HG02798 (cell line): ENCODE measurements around the gene CUL5.

Source experiments
- ATAC-seq: cut with Tn5 transposase; IDR thresholded peaks from one replicate; pipeline ENCODE4 v1.9.1; 2021; ENCODE audit warnings: mild to moderate bottlenecking; ENCODE audit not compliant: unreplicated experiment, poor library complexity

Gene CUL5

DNA sequence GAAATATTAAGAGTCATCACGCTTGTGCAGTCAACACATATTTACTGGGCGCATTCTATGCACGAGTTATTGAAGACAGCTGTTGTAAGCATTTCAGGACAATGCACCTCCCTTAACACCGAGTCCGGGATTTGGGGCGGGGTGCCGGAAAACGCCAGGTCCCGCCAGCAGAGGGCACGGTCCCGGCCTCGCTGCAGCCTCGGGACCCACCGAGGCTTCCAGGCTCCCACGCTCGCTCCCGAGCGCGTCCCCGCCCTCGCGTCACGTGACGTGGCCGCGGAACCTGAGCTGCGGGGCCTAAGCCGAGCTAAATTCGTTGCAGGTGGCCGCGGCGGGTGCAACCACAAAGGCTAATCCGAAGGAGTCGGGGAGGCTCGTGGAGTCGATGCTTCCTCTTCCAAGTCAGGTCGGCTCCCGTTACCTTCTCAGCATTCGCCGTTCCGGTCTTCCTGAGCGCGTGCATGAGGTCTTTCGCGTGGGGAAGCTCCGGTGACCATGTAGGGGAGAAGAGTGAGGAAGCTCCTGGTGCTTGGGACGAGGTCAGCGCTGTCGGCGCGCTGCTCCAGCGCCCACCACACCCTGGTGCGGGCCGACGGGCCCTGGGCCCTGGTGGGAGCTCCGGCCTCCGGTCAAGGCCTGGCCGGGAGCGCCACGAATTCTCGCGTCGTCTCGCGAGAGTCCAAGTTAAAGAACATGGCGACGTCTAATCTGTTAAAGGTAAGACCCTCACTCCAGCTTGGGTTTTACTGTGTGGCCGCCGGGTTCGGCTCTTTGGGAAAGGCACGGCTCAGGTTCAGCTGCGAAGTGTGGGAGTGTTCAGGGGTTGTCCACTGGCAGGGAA lies at the start of gene CUL5:
Gene CUL5, plus strand, starts transcription at position 243 of the 841 bp plus-strand sequence. Its CDS starts 451 bp downstream, at position 694.
- peak; percentile 91 for ATAC-seq

- no peak for ATAC-seq
Observed at GRCh38 chr11:107961480-107961879, 47.2 kb upstream of the CUL5 start.

DNA sequence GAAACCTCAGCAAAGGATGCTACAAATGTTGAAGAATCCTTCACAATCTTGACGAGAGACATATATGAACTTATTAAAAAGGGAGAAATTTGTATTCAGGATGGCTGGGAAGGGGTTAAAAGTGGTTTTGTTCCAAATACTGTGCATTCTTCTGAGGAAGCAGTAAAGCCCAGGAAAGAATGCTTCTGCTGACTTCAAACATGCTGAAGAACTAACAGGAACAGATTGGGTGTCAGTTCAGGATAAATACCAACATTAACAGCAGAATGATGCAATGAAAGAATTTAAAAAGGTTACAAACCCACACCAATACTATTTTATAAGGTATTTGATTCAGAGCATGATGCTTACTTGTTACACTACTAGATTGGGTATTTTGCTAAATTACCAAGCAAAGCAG lies 46.5 kb upstream of the CUL5 start:
- ATAC-seq: no peak

DNA sequence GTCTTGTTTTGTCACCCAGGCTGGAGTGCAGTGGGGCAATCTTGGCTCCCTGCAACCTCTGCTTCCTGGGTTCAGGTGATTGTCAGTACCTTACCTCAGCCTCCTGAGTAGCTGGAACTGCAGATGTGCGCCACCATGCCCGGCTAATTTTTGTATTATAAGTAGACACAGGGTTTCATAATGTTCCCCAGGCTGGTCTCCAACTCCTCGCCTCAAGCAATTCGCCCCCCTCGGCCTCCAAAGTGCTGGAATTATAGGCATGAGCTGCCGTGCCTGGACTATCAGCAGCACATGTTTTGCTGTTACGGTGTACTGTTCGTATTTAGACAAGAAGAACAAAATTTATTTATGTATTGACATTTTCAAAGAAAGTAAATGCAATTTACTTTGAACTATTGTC lies 45.6 kb upstream of the CUL5 start:
- ATAC-seq: no peak

DNA sequence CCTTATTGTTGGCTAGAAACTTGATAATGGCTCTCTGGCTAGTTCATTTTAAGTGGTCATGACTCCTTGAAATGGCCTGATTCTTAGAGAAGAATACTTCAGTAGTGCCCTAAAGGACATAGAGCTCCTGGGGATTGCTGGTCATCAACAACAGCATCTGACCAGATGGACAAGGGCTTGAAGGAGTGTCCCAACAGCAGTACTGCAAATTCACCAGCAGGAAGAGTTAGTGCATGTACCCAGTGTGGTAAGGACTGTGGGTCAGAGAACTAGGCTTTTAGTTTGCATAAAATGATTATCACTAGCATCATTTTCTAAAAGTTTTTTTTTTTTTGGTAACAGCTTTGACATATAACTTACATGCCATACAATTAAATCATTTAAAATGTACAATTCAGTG lies 39.5 kb upstream of the CUL5 start:
- no peak for ATAC-seq

GRCh38 chr11:107970049-107970448 lies 38.6 kb upstream of the CUL5 start:
- ATAC-seq: no peak

DNA sequence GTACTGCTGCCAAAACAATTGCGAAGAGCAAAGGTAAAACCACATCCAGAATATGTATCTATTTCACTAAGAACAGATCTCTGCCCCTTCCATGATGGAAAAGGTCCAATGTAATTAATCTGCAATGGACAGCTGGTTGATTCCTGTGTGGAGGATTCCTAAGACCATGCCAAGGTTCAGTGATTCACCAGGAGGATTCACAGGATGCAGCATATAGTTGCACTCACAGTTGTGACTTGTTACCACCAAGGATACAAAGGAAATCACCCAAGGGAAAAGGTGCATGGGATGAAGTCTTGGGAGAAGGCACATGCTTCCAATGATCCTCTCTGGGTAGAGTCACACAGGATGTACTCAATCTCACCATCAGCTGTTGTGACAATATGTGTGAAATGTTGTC lies 35.1 kb upstream of the CUL5 start:
- ATAC-seq: no peak

- ATAC-seq: peak; percentile 52
Observed at GRCh38 chr11:107988397-107989158, 20.1 kb upstream of the CUL5 start.

GRCh38 chr11:107991868-107992414 lies 16.8 kb upstream of the CUL5 start:
- no peak for ATAC-seq

DNA sequence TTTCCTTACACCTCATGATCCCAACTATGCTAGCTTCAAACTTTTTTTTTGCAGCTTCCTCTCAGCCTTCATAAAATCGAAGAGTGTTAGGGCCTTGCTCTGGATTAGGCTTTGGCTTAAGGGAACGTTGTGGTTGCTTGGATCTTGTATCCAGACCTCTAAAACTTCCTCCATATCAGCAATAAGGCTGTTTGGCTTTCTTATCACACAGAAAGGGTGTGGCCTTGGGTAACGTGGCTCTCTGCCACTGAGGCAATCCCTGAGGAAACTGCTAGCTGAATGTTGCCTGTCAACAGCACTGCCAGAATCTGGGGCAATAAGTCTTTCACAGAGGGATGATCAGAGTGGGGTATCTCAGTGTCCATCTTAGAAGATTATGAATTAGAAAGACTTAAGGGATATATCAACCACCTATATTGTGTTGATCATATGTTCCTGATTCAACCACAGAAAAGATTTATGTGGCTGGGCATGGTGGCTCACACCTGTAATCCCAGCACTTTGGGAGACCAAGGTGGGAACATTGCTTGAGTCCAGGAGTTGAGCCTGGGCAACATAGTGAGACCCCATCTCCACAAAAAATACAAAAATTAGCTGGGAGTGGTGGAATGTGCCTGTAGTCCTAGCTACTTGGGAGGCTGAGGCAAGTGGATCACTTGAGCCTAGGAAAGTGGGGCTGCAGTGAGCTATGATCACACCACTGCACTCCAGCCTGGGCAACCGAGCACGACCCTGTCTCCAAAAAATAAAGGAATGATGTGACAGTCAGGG lies 12.5 kb upstream of the CUL5 start:
- no peak for ATAC-seq

GRCh38 chr11:107998761-107999160 lies 9.9 kb upstream of the CUL5 start:
- ATAC-seq: no peak

DNA sequence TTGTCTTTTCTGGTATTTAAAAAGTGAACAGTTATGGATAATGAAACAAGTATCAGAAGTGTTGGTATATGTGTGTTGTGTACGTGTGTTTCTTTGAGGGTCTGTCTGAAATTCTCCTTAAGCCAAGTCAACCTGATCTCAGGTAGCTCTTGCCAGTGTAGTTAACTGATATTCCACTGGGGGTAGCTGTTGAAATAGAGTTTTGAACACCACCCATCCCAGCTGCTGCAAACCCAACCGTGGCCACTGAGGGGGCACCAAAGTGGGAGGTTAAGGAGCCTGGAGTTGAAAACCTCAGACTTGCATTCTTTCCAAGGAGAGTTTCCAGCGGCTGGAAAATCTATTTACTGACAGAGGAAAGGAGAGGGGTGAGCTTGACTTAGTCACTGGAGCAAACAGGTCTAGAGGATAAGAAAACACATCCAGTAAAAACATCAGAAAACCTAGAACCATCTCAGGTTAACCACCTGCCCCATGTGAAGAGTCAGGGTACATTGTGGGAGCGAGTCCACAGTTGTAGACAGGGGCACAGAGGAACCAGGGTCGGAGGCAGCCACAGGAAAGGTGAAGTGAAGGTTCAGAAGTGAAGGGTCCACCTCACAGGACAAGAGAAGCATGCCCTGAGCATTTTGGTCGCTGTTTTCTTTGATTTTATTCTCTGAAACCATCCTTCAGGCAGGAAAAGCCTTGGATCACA lies 8.8 kb upstream of the CUL5 start:
- peak; percentile 87 for ATAC-seq

- ATAC-seq: no peak
Observed at GRCh38 chr11:108002476-108002875, 6.2 kb upstream of the CUL5 start.

- no peak for ATAC-seq
Observed at GRCh38 chr11:108003623-108004022, 5.1 kb upstream of the CUL5 start.

DNA sequence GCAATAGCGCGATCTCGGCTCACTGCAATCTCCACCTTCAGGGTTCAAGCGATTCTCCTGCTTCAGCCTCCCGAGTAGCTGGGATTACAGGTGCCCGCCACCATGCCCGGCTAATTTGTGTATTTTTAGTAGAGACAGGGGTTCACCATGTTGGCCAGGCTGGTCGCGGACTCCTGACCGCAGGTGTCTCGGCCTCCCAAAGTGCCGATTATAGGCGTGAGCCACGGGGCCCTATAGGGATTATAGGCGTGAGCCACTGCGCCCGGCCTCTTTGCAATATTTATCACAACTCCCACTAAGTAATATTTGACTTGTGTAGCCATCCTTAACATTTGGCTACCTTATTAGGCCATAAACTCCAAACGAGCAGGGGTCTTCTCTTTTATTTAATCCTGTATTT lies 879 bp upstream of the CUL5 start:
- ATAC-seq: no peak

GRCh38 chr11:108009497-108010370 lies 1.0 kb downstream of the CUL5 start:
- peak; percentile 9 for ATAC-seq

DNA sequence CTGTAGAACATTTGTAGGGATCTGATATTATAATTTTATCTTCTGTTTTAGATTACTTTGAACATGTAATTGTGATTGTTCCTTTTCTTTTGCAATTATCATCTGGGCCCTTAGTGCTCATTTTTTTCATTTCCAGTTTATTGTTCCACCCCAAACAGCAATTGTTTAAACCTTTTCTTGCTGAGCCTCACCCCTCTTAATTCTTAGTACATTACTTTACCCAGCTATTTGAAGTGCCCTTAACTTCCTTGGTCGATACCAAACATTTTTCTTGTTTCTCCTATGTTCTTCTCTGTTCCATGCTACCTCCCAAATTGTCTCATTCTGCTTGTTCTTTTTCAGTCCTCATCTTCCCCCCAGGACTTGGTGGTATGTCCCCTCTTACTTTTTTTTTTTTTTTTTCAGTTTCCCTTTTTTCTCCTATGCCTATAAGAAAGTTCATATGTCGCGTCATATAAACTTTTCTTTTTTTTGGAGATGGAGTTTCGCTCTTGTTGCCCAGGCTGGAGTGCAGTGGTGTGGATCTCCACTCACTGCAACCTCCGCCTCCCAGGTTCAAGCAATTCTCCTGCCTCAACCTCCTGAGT lies 3.5 kb downstream of the CUL5 start:
- no peak for ATAC-seq

DNA sequence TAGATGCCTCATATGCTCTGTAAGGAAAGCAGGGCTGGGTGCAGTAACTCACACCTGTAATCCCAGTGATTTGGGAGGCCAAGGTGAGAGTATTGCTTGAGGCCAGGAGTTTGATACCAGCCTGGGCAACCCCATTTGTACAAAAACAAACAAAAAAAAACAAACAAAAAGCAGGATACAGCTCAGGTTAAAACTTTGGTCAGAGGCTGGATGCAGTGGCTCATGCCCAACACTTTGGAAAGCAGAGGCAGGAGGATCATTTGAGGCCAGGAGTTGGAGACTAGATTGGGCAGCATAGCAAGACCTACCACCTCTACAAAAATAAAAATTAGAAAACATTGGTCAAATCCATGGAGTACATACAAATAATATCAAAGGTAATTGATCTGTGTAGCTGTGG lies 7.9 kb downstream of the CUL5 start:
- ATAC-seq: no peak

DNA sequence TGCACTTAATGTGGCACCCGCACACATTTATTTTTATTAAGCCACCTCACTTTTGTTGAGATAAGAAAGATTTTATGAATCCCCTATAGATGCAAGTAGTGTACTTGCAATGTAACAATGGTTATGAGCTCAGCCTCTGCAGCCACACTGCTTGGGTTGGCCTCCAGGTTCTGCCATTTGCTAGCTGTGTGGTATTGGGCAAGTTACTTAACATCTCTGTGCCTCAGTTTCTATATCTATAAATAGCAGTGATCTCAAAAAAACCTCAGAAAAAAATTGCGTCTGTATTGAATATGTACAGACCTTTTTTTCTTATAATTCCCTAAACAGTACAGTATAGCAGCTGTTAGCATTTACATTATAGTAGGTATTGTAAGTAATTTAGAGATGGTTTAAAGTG lies 10.0 kb downstream of the CUL5 start:
- no peak for ATAC-seq
